Activated T-cell treated with anti-CD3 and anti-CD28 coated beads for 48 hours (primary cell): ENCODE results near the gene UBTF.

ENCODE experiments used
- DNase-seq: peaks from one replicate; pipeline ENCODE4 v3.0.0-alpha.2; 2020; ENCODE audit warnings: low read depth

UBTF gene

GRCh38 chr17:44219616-44220212, at the start of gene UBTF:
TSS of gene UBTF (minus strand) at chr17:44219675. CDS start at chr17:44218229, 1,446 bp downstream.
- DNase-seq = peak; percentile 59

- DNase-seq = no peak
Measured at GRCh38 chr17:44268709-44269534, 49.4 kb upstream of the UBTF start.

- no peak for DNase-seq
Measured at GRCh38 chr17:44267818-44268490, 48.5 kb upstream of the UBTF start, which contains the start of gene SLC4A1. TSS of gene SLC4A1 (minus strand) at chr17:44268135. CDS start at chr17:44262866, 5,269 bp downstream.

- no peak for DNase-seq
Measured at GRCh38 chr17:44267165-44267455, 47.6 kb upstream of the UBTF start.

GRCh38 chr17:44266402-44267164, 47.1 kb upstream of the UBTF start:
- no peak for DNase-seq

GRCh38 chr17:44263345-44263902, 43.9 kb upstream of the UBTF start:
- no peak for DNase-seq

- DNase-seq = no peak
Measured at GRCh38 chr17:44262654-44263225, 43.3 kb upstream of the UBTF start.

- no peak for DNase-seq
Measured at GRCh38 chr17:44260296-44260695, 40.8 kb upstream of the UBTF start.

- DNase-seq = no peak
Measured at GRCh38 chr17:44258811-44259351, 39.4 kb upstream of the UBTF start.

GRCh38 chr17:44257815-44258760, 38.6 kb upstream of the UBTF start:
- no peak for DNase-seq

GRCh38 chr17:44256671-44257070, 37.2 kb upstream of the UBTF start:
- DNase-seq = no peak

GRCh38 chr17:44255915-44256314, 36.4 kb upstream of the UBTF start:
- DNase-seq = no peak

GRCh38 chr17:44254361-44255095, 35.1 kb upstream of the UBTF start:
- no peak for DNase-seq

- no peak for DNase-seq
Measured at GRCh38 chr17:44253006-44253405, 33.5 kb upstream of the UBTF start.

GRCh38 chr17:44251062-44251461, 31.6 kb upstream of the UBTF start:
- no peak for DNase-seq

- DNase-seq = no peak
Measured at GRCh38 chr17:44249501-44250246, 30.2 kb upstream of the UBTF start.

- no peak for DNase-seq
Measured at GRCh38 chr17:44247876-44248736, 28.6 kb upstream of the UBTF start.

GRCh38 chr17:44247440-44247841, 28.0 kb upstream of the UBTF start:
- DNase-seq = no peak
